Glutamatergic neuron (in vitro differentiated cells): ENCODE data around the gene CASP9. TPM values are rescaled to one million over a fixed set of nuclear protein-coding genes. Genes with fewer than 3 reads are reported as not detected.
"Not testable (repeated sequence)": the region's sequence is repeated elsewhere in the genome, so short reads cannot be mapped to it uniquely, and the experiment has no call there.

Experiments used
- DNase-seq: peaks from one replicate; pipeline ENCODE4 v3.0.0; 2022
- H3K27ac Mint-ChIP-seq: one replicate; pipeline ENCODE4 v1.8.0; 2020; ENCODE audit warnings: mild to moderate bottlenecking, mixed read lengths, inconsistent platforms; ENCODE audit not compliant: unreplicated experiment
- H3K27me3 Mint-ChIP-seq: one replicate; pipeline ENCODE4 v1.8.0; 2020; ENCODE audit warnings: mild to moderate bottlenecking, moderate library complexity, mixed read lengths, inconsistent platforms; ENCODE audit not compliant: unreplicated experiment
- H3K36me3 Mint-ChIP-seq: one replicate; pipeline ENCODE4 v1.8.0; 2020; ENCODE audit warnings: mild to moderate bottlenecking, mixed read lengths, inconsistent platforms; ENCODE audit not compliant: unreplicated experiment
- H3K4me1 Mint-ChIP-seq: one replicate; pipeline ENCODE4 v1.8.0; 2020; ENCODE audit warnings: mild to moderate bottlenecking, low read depth, mixed read lengths, inconsistent platforms; ENCODE audit not compliant: unreplicated experiment
- H3K4me3 Mint-ChIP-seq: one replicate; pipeline ENCODE4 v1.8.0; 2020; ENCODE audit warnings: mild to moderate bottlenecking, mixed read lengths, inconsistent platforms; ENCODE audit not compliant: unreplicated experiment
- H3K9me3 Mint-ChIP-seq: one replicate; pipeline ENCODE4 v1.8.0; 2020; ENCODE audit warnings: mild to moderate bottlenecking, moderate library complexity, mixed read lengths, inconsistent platforms; ENCODE audit not compliant: unreplicated experiment
- CTCF ChIP-seq: fragments of 200-600 bp; sonication (generic); IDR thresholded peaks from one replicate; pipeline ENCODE4 v1.5.0; 2021; ENCODE audit not compliant: partially characterized antibody, unreplicated experiment
- total RNA-seq: library from RNA; stranded (reverse); fragmentation: NEBNext Ultra II Directional; extraction: Animal tissue kit (Norgen Biotek cat#: 25700); gene quantifications from one replicate; pipeline ENCODE4 v1.2.1, GENCODE V29; 2021; ENCODE audit not compliant: unreplicated experiment

The CASP9 gene
- total RNA-seq, 1 donor from 2014 or later: 12.8 TPM

- H3K27me3 Mint-ChIP-seq: peaks cover 17% of the 10 kb centered on the region
- no peak overlapping the region for H3K4me3 Mint-ChIP-seq
- H3K27ac Mint-ChIP-seq: no peak overlapping the region
- peaks cover 7% of the 10 kb centered on the region for H3K4me1 Mint-ChIP-seq
- peaks cover 6% of the 10 kb centered on the region for H3K9me3 Mint-ChIP-seq
- H3K36me3 Mint-ChIP-seq: no peaks in the 10 kb centered on the region
- no peak for TF ChIP-seq CTCF
- no peak for DNase-seq
Measured at GRCh38 chr1:15472587-15472986, 51.4 kb downstream of the CASP9 start.

GRCh38 chr1:15471723-15472122 lies 52.3 kb downstream of the CASP9 start:
- peaks cover 16% of the 10 kb centered on the region for H3K27me3 Mint-ChIP-seq
- not testable (repeated sequence) for H3K4me3 Mint-ChIP-seq, H3K9me3 Mint-ChIP-seq, H3K4me1 Mint-ChIP-seq, DNase-seq, H3K27ac Mint-ChIP-seq, H3K36me3 Mint-ChIP-seq

- not testable (repeated sequence) for H3K4me3 Mint-ChIP-seq, H3K36me3 Mint-ChIP-seq, H3K9me3 Mint-ChIP-seq, H3K4me1 Mint-ChIP-seq, H3K27ac Mint-ChIP-seq, DNase-seq
- peaks cover 18% of the 10 kb centered on the region for H3K27me3 Mint-ChIP-seq
Measured at GRCh38 chr1:15471067-15471466, 52.9 kb downstream of the CASP9 start.

- Mint-ChIP-seq H3K27ac (peak overlapping the region; percentile 82), H3K9me3 (peaks cover 10% of the 10 kb centered on the region), H3K27me3 (peaks cover 18% of the 10 kb centered on the region), H3K4me3 (peak overlapping the region; percentile 70)
- H3K4me1 Mint-ChIP-seq, H3K36me3 Mint-ChIP-seq: not testable (repeated sequence)
- DNase-seq: peak; percentile 69
Measured at GRCh38 chr1:15469821-15470448, 54.1 kb downstream of the CASP9 start.

GRCh38 chr1:15469361-15469760 lies 54.7 kb downstream of the CASP9 start:
- no peak overlapping the region for H3K4me3 Mint-ChIP-seq
- H3K36me3 Mint-ChIP-seq: no peaks in the 10 kb centered on the region
- peaks cover 10% of the 10 kb centered on the region for H3K9me3 Mint-ChIP-seq
- TF ChIP-seq CTCF: no peak
- H3K4me1 Mint-ChIP-seq: peaks cover 7% of the 10 kb centered on the region
- DNase-seq: no peak
- H3K27ac Mint-ChIP-seq: peak overlapping the region; percentile 82
- peaks cover 15% of the 10 kb centered on the region for H3K27me3 Mint-ChIP-seq

GRCh38 chr1:15468145-15468544 lies 55.9 kb downstream of the CASP9 start:
- Mint-ChIP-seq H3K27ac (no peak overlapping the region), H3K4me1 (peaks cover 7% of the 10 kb centered on the region), H3K27me3 (peaks cover 12% of the 10 kb centered on the region), H3K36me3 (no peaks in the 10 kb centered on the region), H3K9me3 (peaks cover 10% of the 10 kb centered on the region), H3K4me3 (no peak overlapping the region)
- DNase-seq: no peak
- TF ChIP-seq CTCF: no peak

- Mint-ChIP-seq H3K9me3 (peaks cover 10% of the 10 kb centered on the region), H3K27me3 (peaks cover 12% of the 10 kb centered on the region)
- not testable (repeated sequence) for H3K36me3 Mint-ChIP-seq, H3K27ac Mint-ChIP-seq, DNase-seq, H3K4me3 Mint-ChIP-seq, H3K4me1 Mint-ChIP-seq
Measured at GRCh38 chr1:15466955-15467625, 56.9 kb downstream of the CASP9 start.
